ENCODE measurements around the gene USP6NL.
A peak's percentile ranks its signal among the peaks of the same experiment; 100 is the strongest.

USP6NL gene

DNA sequence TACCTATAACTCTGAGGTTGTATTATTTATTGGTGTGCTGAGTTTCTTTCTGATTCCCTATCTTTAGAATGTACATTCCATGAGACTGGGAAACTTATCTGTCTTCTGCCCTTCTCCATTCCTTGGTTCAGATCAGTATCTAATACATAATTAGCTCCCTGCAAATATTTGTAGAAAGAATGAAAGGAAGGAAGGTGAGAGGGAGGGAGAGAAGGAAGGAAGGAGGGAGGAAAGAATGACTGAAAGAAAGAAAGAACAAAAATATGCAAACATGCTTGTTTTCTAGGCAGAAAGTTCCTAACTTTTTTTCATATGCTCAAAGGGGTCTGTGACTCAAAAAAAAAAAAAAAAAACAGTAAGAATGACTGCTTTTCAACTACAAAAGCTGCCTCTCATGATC lies 3.9 kb upstream of the USP6NL start:
- no peak for DNase-seq

DNA sequence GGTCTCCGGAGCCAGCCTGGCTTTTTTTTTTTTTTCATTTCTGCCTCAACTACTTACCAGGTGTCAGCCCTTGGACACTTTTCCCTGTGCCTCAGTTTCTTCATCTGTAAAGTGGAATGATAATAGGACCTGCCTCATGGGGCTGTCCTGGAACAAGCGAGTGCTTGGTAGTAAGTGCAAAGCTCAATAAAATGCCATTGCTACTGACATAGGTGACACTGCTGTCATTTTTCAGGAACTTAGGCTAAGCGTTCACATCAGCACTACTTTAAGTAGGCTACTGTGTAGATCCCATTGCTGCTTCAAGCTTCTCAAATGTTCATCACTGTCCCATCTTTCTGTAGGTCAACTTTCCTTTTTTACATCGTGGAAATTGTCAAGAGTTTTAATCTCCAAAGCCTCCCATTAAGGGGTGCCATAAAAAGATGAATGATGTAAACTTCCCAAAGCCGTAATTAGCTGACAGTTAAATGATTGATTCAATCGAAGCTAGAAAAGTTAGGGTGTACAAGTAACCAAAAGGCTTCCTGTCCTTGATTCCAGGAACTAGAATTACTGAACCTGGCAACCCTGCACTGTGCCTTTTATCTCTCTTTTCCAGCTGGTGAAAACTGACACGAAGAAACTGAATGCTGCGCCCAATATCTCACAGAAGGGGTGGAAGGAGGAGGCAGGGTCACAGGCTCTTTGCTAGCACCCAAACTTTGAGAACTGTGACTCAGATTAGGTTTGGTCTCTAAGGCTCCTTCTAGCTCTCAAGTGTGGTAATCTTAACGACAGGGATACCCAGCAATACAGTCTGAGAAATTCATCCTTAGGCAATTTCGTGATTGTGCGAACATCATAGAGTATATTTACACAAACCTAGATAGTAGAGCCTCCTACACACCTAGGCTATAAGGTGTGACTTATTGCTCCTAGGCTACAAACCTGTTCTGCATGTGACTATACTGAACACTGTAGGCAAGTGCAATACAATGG lies 861 bp upstream of the USP6NL start:
- no peak for DNase-seq

DNA sequence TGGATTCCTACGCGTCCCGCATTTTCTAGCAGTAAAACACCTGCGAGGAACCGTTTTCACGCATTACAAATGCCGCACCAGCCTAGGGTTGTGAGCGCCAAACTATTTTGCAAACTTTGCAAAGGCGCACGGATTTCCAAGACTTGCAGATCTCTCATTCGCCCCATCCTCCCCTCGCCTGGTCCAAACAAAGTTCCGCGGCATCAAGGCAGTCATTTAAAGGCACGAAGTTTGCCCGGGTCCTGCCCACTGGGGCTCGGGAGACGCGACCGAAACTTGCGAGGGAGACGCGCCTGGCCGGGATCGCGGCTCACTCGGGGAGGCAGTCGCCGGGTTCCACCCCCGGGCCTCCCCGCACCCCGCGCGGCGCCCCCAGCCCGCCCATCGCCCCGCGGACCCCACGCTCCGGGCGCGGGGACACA lies 613 bp downstream of the USP6NL start:
- DNase-seq: peak; percentile 21

DNA sequence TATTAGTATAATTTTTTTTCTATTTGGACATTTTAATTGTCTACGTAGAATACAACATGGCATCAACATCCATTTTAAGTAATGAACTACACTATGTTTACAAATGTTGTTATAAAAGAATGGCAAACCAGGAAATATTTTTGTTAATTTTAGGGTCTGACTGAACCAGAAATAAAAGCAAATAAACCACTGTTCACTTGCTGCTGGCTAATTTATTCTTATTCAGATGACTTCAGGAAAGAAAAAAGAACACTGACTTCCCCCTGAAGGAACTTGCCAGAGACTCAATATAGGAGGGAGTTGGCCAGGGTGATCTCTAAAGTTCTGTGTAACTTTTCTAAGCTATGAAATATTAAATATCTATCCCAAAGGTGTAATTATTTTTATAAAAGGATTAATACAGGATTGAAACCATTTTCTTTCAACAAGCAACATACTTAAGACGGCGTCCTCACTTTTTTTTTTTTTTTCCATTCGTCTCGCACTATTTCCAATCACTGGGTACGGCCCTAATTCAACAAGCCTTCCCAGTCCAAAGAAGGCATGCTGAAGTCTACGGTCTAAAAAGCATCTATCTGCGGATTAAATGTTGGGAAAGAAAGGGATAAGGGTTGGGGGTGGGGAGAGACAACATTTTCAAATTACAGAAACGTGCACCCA lies 1.2 kb downstream of the USP6NL start:
- no peak for DNase-seq

DNA sequence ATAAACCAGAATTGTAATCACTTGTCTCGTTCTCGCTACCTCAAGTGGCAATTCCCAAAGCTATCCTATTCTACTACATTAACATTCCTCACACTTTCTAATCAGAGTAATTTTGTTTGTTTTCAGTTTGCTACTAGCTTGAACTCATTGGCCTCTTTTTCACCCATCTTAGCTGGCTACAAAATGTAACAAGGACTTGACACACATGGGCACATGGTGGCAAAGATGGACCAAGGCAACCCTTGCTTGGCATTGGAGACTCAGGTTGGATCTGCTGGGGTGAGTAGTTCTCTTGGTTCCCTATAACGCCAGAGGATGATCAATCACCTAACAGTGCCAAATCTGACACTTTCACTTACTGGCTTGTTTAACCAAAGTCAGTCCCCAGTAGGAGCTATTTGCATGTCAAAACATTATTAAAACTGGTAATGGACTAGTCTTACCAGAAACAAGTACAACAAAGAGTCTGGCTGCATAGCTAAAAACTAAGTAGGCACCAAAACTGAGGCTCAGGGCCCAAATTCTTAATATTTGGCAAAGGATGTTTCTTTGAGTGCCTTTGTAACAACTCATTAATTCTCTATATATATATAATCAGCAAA lies 1.9 kb downstream of the USP6NL start:
- no peak for DNase-seq

- DNase-seq: no peak
Measured at GRCh38 chr10:11609052-11609451, 2.4 kb downstream of the USP6NL start.

GRCh38 chr10:11608159-11609013 lies 3.1 kb downstream of the USP6NL start:
- no peak for DNase-seq

DNA sequence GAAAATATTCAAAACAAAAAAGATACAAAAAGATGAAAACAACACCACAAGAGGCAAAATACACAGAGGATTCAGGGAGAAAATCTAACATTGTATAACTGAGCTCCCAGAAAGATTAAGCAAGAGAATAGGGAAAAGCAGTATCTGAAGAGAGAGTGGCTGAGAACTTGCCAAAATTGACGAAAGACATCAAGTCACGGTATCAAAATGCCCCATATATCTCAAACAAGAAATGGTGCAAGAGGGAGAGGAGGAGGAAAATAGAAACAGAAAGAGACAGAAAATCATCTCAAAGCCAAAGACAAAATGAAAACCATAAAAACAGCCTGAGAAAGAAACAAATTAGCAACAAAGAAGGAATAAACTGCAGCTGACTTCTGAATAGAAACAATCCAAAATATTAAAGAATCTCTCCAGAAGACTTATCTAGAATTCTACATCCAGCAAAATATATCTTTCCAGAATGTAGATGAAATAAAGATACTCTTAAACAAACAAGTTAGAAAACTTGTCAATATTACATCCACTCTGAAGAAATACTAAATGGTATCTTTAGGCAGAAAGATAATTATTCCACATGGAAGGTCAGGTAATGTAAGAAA lies 5.5 kb downstream of the USP6NL start:
- DNase-seq: no peak

DNA sequence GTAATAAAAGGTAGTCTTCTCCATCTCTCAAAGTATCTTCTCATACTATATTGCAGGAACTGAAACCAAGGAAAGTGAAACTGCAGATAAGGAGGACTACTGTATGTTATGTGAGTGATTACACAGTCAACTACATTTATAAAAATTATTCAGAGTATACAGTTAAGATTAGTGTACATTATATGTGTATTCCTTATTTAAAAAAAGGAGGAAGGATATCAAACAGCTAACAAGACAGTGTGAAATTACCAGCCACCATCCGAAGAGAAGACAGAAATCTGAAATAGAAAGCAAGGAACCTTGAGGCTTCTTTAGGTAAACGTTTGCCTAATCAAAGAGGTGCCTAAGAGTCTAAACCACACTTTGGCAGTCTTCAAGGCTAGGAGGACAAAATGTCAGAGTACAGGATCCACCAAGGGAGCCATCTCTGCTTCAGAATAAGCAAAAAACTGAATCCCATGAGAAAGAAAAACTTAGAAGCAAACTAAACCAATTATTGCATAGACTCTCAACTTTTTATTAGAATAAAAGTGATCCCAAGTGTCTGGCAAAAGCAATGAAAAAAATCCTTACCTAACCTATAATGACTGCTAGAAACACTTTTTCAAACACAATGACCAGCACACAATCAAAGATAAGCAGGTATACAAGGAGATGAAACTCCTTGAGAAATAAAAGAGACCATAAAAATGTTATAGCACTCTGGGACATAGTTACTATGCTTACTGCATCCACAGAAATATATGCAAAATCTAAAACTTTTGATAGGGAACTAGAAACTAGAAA lies 6.4 kb downstream of the USP6NL start:
- no peak for DNase-seq

GRCh38 chr10:11603741-11604140 lies 7.7 kb downstream of the USP6NL start:
- DNase-seq: no peak

- DNase-seq: no peak
Measured at GRCh38 chr10:11602919-11603523, 8.4 kb downstream of the USP6NL start.

DNA sequence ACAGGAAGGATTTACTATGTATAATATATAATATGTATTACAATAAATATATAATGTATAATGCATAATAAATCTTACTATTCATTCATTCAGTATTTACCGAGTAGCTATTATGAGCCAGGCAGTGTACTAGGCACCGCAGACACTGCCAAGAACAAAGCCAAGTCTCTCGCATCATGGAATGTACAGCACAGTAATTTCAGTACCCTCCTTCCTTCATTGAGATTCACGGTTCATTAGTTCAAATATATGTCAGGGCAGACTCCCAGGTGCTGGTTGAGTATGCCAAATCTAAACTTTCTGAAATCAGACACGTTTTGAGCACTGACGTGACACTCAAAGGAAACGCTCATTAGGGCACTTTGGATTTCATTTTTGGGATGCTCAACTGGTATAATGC lies 9.1 kb downstream of the USP6NL start:
- DNase-seq: no peak

- DNase-seq: no peak
Measured at GRCh38 chr10:11601670-11602069, 9.8 kb downstream of the USP6NL start.

DNA sequence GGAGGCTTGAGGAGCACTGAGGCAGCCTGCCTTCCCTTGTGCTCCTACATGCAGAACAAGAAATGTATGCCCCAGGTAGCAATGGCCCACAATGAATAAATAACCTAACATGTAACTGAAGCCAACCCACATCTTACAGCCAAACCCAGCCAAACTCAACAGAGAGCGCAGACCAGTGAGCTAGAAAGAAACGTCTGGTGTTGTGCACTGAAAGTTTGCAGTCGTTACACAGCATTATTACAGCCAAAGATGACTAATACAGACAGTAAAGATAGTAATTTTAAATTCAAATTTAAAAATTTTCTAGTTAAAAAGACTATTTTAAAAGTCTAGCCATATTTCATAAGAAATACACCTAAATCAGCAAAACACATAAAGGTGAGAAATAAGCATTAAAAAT lies 11.2 kb downstream of the USP6NL start:
- DNase-seq: no peak

- no peak for DNase-seq
Measured at GRCh38 chr10:11598712-11599397, 12.6 kb downstream of the USP6NL start.

GRCh38 chr10:11597470-11597869 lies 14.0 kb downstream of the USP6NL start:
- no peak for DNase-seq

DNA sequence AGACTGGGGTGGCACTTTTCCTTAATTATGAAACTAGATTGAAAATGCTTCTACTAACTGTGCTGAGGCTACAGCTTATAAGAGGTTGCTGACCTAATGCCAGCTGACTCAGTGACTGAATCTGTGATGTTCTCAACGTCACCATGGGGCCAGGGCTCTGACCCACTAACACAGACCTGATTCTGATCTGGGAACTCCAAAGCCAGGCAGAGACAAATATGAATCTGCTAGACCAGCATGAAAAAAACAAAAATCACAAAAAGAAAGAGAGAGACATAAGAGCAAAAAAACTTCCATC lies 16.1 kb downstream of the USP6NL start:
- no peak for DNase-seq

- no peak for DNase-seq
Measured at GRCh38 chr10:11594589-11595394, 16.7 kb downstream of the USP6NL start.

- DNase-seq: no peak
Measured at GRCh38 chr10:11593612-11594011, 17.8 kb downstream of the USP6NL start.

- DNase-seq: no peak
Measured at GRCh38 chr10:11589738-11590137, 21.7 kb downstream of the USP6NL start.

All from activated naive CD4-positive, alpha-beta T cell treated with Interleukin-2 at 50 U/mL for 16 hours (primary cell).